ENCODE results near the gene HMGCR.
"Not testable (repeated sequence)": the region's sequence is repeated elsewhere in the genome, so short reads cannot be mapped to it uniquely, and the experiment has no call there.

HMGCR gene

DNA sequence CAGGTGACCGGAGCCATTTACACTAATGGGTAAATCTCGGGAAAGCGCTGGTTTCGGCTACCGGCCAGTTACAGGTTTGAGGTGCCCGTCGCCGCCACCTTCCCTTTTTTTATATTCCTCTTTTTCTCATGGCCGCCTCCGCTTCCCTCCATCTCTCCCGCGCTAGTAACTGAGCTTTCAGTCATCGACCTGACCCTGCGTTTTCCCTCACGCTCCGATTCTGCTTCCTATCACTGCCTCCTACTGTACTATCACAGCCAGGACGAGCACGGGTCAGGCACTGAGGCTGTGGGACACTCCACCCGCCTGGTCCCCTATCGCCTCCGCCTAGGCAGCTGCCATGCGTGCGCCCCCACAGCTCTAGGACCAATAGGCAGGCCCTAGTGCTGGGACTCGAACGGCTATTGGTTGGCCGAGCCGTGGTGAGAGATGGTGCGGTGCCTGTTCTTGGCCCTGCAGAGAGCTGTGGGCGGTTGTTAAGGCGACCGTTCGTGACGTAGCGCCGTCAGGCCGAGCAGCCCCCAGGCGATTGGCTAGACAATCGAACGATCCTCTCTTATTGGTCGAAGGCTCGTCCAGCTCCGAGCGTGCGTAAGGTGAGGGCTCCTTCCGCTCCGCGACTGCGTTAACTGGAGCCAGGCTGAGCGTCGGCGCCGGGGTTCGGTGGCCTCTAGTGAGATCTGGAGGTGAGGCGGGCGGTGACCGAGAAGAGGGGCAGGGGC is at the start of gene HMGCR:
TSS of gene HMGCR (plus strand) at position 606 of the 722 bp plus-strand sequence. CDS start 5,386 bp downstream, outside the sequence.
- peak; percentile 96 to 98 for ATAC-seq (replicated peaks)
- Mint-ChIP-seq H3K4me1 (peaks cover 13 to 39% of the 10 kb centered on the region in 2 donors), H3K27ac (no peak within 1 kb of the TSS), H3K9me3 (peaks cover 0 to 2% of the 10 kb centered on the region in 2 donors), H3K36me3 (peaks cover 12 to 25% of the 10 kb centered on the region in 2 donors), H3K4me3 (no peak within 1 kb of the TSS), H3K27me3 (peaks cover 0 to 2% of the 10 kb centered on the region in 2 donors)
- peak; percentile 99 for DNase-seq

DNA sequence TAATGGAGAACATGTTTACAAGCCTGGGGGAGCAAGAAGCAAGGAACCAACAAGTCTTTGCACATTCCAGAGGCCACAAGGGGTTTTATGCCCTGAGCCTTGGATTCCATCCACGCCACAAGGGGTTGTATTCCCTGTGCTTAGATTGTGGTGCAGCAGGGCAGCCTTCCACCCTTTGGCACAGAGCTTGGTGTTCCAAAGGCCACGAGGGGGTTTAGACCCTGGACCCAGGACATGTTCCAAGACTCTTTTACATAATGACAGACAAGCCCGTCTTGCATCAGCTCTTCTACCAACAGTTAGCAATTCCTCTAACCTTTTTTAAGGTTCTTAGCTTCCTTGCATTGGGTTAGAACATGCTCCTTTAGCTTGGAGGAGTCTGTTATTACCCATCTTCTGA is 45.2 kb upstream of the HMGCR start:
- not testable (repeated sequence) for H3K36me3 Mint-ChIP-seq; ATAC-seq (replicated peaks); H3K27ac Mint-ChIP-seq; H3K4me1 Mint-ChIP-seq; DNase-seq; H3K4me3 Mint-ChIP-seq
- H3K9me3 Mint-ChIP-seq, result peaks cover 9 to 11% of the 10 kb centered on the region in 2 donors
- peaks cover 15 to 34% of the 10 kb centered on the region in 2 donors for H3K27me3 Mint-ChIP-seq

DNA sequence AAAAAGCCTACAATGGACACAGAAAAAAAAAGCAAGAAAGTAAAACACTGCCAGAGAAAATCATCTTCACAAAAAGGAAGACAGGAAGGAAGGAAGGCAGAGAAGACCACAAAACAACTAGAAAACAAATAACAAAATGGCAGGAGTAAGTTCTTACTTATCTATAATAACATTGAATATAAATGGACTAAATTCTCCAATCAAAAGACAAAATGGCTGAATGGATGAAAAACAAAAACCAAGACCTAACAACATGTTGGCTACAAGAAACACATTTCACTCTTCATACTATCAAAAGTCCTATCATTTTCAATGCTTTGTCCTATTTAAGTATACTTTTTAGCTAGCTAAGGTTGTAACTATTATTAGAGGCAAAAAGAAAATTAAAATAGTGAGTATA is 36.9 kb upstream of the HMGCR start:
- Mint-ChIP-seq H3K27me3 (no peaks in the 10 kb centered on the region), H3K36me3 (no peaks in the 10 kb centered on the region), H3K9me3 (peaks cover 2 to 8% of the 10 kb centered on the region in 2 donors), H3K4me3 (no peak overlapping the region), H3K27ac (no peak overlapping the region), H3K4me1 (no peaks in the 10 kb centered on the region)
- no peak for ATAC-seq (replicated peaks)
- no peak for DNase-seq

DNA sequence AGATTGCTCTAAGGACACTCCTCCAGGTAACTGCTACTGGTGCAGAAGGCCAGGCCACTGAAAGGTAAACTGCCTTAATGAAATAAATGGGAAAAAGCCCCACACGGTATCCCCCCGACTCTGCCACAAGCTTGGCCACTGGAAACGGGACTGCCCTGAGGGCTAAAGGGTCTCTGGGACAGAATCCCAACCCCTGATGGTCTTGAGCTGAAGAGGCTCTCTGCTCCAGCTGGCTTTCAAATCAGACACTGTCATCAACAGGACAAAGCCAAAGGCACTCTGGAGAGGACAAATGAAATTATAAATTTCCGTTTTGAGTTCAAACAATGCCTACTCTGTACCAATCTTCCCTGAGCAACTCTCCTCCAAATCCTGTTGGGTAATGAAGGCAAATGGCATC is 33.6 kb upstream of the HMGCR start:
- DNase-seq (no peak), ATAC-seq (replicated peaks) (no peak)
- peaks cover 4 to 7% of the 10 kb centered on the region in 2 donors for H3K27me3 Mint-ChIP-seq
- H3K9me3 Mint-ChIP-seq, result peaks cover 2 to 8% of the 10 kb centered on the region in 2 donors
- no peaks in the 10 kb centered on the region for H3K4me1 Mint-ChIP-seq
- no peak overlapping the region for H3K27ac Mint-ChIP-seq
- no peaks in the 10 kb centered on the region for H3K36me3 Mint-ChIP-seq
- H3K4me3 Mint-ChIP-seq, result no peak overlapping the region

DNA sequence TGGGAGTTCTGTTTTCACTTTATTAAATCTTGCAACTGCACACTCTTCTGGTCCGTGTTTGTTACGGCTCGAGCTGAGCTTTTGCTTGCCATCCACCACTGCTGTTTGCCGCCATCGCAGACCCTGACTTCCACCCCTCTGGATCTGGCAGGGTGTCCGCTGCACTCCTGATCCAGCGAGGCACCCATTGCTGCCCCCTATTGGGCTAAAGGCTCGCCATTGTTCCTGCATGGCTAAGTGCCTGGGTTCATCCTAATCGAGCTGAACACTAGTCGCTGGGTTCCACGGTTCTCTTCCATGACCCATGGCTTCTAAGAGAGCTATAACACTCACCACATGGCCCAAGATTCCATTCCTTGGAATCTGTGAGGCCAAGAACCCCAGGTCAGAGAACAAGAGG is 32.5 kb upstream of the HMGCR start:
- H3K9me3 Mint-ChIP-seq; ATAC-seq (replicated peaks); DNase-seq; H3K36me3 Mint-ChIP-seq; H3K27ac Mint-ChIP-seq; H3K4me3 Mint-ChIP-seq; H3K4me1 Mint-ChIP-seq: not testable (repeated sequence)
- peaks cover 8 to 12% of the 10 kb centered on the region in 2 donors for H3K27me3 Mint-ChIP-seq

DNA sequence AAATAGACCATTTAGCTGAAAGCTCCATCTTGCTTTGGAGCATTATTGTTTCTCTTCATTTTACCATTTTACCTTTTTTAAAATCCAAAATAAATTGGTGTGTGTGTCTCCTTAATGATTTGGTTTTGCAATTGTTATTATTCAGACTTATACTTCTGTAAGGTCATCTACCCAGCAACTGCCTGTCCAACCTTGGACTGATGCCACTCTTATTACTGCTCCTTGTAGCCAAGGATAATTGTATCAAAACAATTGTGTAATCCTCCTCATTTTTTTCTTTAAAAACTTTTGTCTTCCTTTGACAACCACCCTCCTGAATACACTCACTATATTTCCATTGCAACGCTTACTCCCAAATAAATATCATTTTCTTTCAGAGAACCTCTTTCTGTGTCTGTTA is 30.3 kb upstream of the HMGCR start:
- Mint-ChIP-seq H3K27me3 (peaks cover 8 to 16% of the 10 kb centered on the region in 2 donors), H3K27ac (no peak overlapping the region), H3K4me3 (no peak overlapping the region), H3K9me3 (no peaks in the 10 kb centered on the region), H3K36me3 (no peaks in the 10 kb centered on the region), H3K4me1 (no peaks in the 10 kb centered on the region)
- ATAC-seq (replicated peaks) (no peak), DNase-seq (no peak)

DNA sequence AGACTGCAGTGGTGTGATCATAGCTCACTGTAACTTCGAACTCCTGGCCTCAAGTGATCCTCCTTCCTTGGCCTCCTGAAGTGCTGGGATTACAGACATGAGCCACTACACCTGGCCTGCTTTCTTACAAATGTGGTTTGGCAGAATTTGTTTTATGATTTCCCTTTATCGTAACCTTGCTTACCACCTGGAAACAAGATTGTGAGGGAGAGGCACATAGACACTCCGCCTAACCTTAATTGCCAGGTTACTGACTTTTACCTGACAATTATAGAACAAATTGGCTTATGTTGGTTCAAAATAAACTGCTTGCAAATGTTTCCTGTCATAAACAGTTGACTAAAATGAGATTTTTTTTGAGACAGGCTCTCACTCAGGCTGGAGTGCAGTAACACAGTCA is 26.8 kb upstream of the HMGCR start:
- H3K27ac Mint-ChIP-seq, result no peak overlapping the region
- ATAC-seq (replicated peaks), result no peak
- peaks cover 8 to 28% of the 10 kb centered on the region in 2 donors for H3K27me3 Mint-ChIP-seq
- no peaks in the 10 kb centered on the region for H3K9me3 Mint-ChIP-seq
- H3K36me3 Mint-ChIP-seq, result no peaks in the 10 kb centered on the region
- DNase-seq, result no peak
- no peak overlapping the region for H3K4me3 Mint-ChIP-seq
- H3K4me1 Mint-ChIP-seq, result no peaks in the 10 kb centered on the region

DNA sequence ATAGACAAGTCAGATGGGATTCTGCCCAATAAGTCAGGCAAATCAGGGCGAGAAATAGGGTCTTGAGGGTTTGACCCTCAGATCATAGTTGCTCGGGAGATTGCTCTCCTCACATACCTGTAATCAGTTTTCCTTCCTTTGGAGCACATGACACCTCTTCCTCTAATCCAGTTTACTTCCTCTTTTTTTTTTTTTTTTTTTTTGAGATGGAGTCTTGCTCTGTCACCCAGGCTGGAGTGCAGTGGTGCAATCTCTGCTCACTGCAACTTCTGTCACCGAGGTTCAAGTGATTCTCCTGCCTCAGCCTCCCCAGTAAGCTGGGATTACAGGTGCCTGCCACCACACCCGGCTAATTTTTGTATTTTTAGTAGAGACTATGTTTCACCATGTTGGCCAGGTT is 17.9 kb upstream of the HMGCR start:
- DNase-seq; ATAC-seq (replicated peaks); H3K9me3 Mint-ChIP-seq; H3K27ac Mint-ChIP-seq; H3K4me1 Mint-ChIP-seq; H3K36me3 Mint-ChIP-seq; H3K4me3 Mint-ChIP-seq: not testable (repeated sequence)
- peaks cover 13 to 21% of the 10 kb centered on the region in 2 donors for H3K27me3 Mint-ChIP-seq

DNA sequence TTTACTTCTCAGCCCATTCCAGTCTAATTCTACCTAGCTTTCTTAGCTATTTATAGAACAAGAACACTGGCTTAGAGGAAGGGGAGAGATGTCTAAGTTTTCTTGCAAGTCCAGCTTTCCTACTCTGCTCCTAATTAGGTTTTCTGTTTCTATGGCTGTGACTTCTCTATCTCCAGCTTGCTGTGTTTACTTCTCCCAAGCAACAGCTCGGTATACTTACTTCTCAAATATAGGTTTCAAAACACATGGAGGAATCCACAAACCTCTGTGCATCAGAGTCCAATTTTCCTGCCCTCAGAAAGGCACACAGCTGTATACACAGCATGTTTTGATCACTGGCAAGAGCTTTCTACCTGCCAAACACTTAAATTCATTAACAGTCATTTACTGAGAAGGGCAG is 17.4 kb upstream of the HMGCR start:
- ATAC-seq (replicated peaks) (no peak), DNase-seq (no peak)
- Mint-ChIP-seq H3K27me3 (peaks cover 13 to 25% of the 10 kb centered on the region in 2 donors), H3K36me3 (no peaks in the 10 kb centered on the region), H3K9me3 (no peaks in the 10 kb centered on the region), H3K4me3 (no peak overlapping the region), H3K27ac (peak overlapping the region; percentile 14), H3K4me1 (peaks cover 4 to 7% of the 10 kb centered on the region in 2 donors)

DNA sequence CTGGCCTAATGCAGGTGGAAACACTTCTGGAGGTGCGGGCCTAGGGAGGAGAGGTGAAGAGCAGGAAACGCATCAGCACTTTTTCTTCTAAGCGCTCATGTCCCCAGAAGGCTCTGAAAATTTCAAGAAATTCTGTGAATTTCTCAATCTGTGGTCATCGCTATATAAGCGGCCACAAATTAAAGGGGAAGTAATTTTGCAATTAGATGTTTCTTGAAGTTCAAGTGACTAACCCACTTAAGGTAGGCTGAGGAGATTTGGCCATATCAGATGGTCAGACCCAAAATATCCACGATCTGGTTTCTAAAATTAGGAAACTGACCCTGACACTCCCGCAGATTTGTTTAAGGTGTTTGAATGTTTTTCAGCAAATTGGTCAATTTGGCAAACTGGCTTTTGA is 16.6 kb upstream of the HMGCR start:
- peaks cover 13 to 29% of the 10 kb centered on the region in 2 donors for H3K27me3 Mint-ChIP-seq
- H3K4me1 Mint-ChIP-seq, result peaks cover 7 to 10% of the 10 kb centered on the region in 2 donors
- no peak overlapping the region for H3K4me3 Mint-ChIP-seq
- no peaks in the 10 kb centered on the region for H3K36me3 Mint-ChIP-seq
- no peaks in the 10 kb centered on the region for H3K9me3 Mint-ChIP-seq
- ATAC-seq (replicated peaks), result no peak
- no peak for DNase-seq
- H3K27ac Mint-ChIP-seq, result no peak overlapping the region

DNA sequence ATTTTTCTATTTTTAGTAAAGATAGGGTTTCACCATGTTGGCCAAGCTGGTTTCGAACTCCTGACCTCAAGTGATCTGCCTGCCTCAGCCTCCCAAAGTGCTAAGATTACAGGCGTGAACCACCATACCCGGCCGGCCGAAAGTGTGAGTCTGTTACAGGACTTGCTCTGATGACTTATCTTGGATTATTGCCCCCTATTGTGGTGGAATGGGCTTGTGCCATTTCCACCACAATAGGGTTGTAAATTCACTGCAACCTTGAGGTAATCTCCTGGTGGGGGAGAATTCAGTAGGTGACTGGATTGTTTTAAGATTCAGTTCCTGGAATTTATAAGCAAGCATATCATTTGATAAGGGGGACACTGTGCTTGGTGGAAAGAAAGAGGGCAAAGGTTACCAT is 15.0 kb upstream of the HMGCR start:
- no peak overlapping the region for H3K27ac Mint-ChIP-seq
- DNase-seq (no peak), ATAC-seq (replicated peaks) (no peak)
- no peaks in the 10 kb centered on the region for H3K36me3 Mint-ChIP-seq
- H3K4me1 Mint-ChIP-seq, result peaks cover 7 to 10% of the 10 kb centered on the region in 2 donors
- H3K9me3 Mint-ChIP-seq, result no peaks in the 10 kb centered on the region
- no peak overlapping the region for H3K4me3 Mint-ChIP-seq
- H3K27me3 Mint-ChIP-seq, result peaks cover 13 to 30% of the 10 kb centered on the region in 2 donors

DNA sequence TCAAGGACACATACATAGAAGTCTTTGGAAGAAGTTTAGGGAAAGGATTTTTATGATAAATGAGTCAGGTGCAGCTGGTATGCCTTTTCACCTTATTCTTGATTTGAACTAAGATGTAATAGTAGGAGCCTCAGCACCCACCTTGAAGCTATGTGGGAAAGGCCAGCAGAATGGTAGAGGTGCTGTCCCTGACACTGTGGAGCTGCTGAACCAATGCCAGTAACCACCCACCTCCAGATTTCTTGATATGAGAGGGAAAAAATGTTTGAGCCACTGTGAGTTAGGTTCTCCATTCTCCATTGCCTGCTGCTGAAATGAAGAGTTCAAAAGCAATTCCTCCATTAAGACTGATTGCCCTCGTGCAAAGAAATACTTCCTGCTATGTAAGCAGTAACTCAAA is 12.2 kb upstream of the HMGCR start:
- Mint-ChIP-seq H3K9me3 (no peaks in the 10 kb centered on the region), H3K36me3 (no peaks in the 10 kb centered on the region), H3K4me3 (no peak overlapping the region), H3K27me3 (peaks cover 11 to 22% of the 10 kb centered on the region in 2 donors), H3K27ac (no peak overlapping the region), H3K4me1 (peaks cover 0 to 8% of the 10 kb centered on the region in 2 donors)
- ATAC-seq (replicated peaks) (peak; percentile 61 to 86), DNase-seq (no peak)

DNA sequence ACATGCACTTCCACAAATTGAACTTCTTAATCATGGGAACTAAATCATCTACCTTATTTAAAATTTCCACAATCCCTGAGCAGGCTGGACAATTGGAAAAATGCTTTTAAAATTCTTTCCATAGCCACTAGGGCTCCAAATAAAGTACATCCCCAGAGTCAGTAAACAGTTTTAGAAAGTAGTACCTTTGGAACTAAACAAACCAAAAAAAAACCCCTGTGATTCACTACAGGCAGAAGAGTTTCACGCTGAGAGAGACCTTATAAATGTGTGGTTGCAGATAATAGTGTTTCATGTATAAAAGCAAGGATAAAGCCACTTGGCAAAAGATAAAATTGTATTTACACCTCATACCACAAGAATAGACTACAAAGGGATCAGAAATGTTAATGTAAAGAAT is 11.8 kb upstream of the HMGCR start:
- no peak for ATAC-seq (replicated peaks)
- H3K36me3 Mint-ChIP-seq, result no peaks in the 10 kb centered on the region
- H3K4me3 Mint-ChIP-seq, result no peak overlapping the region
- H3K9me3 Mint-ChIP-seq, result no peaks in the 10 kb centered on the region
- DNase-seq, result no peak
- H3K27me3 Mint-ChIP-seq, result peaks cover 13 to 23% of the 10 kb centered on the region in 2 donors
- no peak overlapping the region for H3K27ac Mint-ChIP-seq
- H3K4me1 Mint-ChIP-seq, result peaks cover 0 to 8% of the 10 kb centered on the region in 2 donors

DNA sequence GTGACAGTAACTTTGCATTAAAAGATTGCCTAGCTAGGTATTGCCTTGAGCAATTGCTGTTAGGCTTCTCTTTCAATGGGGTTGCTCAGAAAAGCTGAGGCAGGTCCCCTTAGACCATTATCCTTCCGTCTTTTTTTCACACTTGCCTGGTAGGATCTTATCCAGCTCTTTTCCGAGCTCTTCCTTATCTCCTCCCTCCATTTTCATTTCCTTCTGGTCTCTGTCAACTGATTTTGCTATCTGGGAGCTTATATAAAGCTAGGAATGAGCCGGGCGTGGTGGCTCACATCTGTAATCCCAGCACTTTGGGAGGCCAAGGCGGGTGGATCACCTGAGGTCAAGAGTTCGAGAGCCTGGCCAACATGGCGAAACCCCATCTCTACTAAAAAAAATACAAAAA is 6.6 kb upstream of the HMGCR start:
- H3K27ac Mint-ChIP-seq, result no peak overlapping the region
- peaks cover 8 to 10% of the 10 kb centered on the region in 2 donors for H3K27me3 Mint-ChIP-seq
- H3K9me3 Mint-ChIP-seq, result peaks cover 0 to 2% of the 10 kb centered on the region in 2 donors
- H3K4me3 Mint-ChIP-seq, result no peak overlapping the region
- no peaks in the 10 kb centered on the region for H3K4me1 Mint-ChIP-seq
- DNase-seq, result no peak
- no peak for ATAC-seq (replicated peaks)
- no peaks in the 10 kb centered on the region for H3K36me3 Mint-ChIP-seq
